DMS79 treated with DMSO at 0.1 percent for 48 hours (cell line): Measurements from ENCODE around the gene ANAPC13.

Experiments used
- DNase-seq: peaks from one replicate; lab custom pipeline; 2025; lab: John Stamatoyannopoulos, UW

The ANAPC13 gene

DNA sequence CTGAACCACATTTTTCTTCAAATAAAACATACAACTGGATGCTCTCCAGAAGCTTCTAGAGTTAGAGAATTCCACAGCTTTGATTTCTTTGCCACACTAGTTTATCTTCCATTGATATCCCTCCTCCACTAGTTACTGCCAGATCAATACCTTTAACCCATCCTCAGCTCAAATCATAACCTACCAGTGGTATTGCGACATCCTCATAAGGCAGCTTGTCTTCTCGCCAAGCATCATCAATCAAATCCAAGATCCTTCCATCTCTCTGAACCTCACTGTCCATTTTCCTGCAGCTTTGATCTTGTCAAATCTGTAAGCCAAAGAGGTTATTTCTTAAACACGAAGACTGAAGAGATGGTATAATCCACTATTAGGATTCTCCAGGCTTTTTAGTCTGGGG is 3.2 kb downstream of the ANAPC13 start:
- DNase-seq, result no peak

DNA sequence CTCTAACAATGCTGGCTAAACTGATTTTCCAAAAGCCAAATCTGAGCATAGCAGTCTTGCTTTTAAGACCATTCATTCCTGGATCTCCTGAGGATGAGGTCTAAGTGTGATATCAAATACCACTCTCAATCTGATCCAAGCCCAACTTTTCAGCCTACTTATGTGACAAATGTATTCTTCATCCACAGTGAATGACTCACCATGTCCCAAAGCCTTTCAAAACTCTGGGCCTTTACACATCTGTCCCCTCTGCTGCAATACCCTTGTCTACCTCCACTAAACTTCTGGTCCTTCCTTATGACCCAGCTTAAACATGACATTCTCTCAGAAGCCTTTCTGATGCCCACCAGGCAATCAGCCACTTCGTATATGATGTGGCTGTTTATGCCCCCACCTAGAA is 4.6 kb downstream of the ANAPC13 start:
- DNase-seq, result no peak

DNA sequence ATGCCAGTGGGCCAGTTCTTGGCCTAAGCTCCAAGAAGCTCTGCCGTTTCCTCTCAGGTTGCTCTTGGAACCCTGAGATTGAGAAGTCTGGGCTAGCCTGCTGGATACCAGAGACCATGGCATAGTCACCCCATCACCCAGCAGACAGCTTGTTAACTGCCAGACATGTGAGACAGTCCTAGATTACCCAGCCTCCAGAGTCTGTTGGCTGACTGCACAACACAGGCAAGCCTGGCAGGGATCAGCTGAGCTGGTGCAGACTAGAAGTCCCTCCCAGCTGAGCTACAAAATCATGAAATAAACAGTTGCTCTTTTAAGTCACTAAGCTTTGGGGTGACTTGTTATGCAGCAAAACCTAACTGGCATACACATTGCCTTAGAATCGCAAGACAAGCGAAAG is 5.2 kb downstream of the ANAPC13 start:
- DNase-seq, result no peak

DNA sequence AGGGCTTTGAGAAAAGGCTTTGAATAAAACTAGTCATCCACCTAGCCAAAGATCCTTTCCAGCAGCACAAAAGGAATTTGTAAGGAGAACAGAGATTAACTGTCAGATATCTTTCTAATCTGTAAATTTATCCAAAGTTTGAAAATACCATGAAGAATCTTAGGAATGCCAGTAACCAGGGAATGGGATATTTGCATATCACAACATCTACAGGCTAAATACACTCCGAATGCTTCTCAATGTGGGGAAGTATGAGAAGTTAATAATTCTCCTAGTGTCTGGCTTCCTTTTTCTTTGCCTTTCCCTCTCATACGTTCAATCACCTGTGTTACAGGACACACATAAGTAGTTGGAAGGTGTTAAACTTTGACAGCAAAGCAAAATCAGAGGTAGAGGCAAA is 7.8 kb downstream of the ANAPC13 start:
- no peak for DNase-seq

DNA sequence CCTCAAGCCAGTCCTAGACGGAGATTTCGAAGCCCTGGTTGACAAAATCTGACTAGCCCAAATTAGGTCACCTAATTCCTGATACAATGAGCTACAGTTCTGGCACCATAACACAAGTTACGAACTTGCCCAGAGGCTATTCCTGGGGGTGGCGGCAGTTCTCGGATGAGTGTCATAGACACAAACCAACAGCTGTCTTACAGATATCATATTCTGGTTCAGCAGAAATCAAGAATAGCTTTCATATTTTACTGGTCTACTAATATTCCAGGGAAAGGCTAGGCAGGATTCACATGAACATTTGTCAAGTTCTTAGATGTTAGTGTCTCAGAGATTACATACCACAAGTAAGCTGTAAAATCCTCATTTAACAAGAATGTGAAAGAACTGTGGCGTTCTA is 8.8 kb downstream of the ANAPC13 start:
- no peak for DNase-seq

DNA sequence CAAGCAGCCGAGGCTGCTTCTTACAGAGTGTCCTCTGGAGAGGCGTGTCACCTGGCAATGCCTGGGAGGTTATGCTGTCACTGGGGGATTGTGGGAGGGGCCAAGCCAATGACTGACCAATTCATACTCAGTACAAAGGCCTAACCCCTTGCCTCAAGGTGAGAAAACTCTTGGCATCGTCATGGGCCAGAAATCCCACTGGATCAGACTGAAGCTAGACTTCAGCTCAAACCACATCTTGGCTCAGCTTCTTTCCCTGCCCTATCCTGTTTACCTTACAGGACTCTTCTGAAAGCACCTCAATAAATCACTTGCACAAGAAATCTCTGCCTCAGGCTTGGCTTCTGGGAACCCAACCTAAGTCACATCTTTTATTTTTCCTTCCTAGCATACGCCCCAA is 9.5 kb downstream of the ANAPC13 start:
- no peak for DNase-seq

DNA sequence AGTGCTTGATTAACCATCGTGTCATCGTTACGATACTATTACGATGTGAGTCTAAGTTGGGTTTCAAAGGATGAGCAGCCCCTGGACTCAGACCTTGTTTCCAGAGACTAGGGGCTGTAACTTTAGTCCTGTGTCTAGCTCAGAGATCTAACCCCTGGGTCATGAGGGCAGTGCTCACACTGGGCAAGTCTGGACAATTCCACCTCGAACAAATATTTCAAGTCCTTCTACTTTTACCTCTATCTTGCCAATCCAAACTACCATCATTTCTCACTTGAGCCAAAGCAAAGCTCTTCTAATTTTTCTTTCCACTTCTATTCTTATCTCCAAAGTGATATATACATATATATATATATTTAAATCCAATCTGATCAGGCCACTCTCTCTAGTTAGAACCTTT is 10.8 kb downstream of the ANAPC13 start:
- DNase-seq, result no peak

DNA sequence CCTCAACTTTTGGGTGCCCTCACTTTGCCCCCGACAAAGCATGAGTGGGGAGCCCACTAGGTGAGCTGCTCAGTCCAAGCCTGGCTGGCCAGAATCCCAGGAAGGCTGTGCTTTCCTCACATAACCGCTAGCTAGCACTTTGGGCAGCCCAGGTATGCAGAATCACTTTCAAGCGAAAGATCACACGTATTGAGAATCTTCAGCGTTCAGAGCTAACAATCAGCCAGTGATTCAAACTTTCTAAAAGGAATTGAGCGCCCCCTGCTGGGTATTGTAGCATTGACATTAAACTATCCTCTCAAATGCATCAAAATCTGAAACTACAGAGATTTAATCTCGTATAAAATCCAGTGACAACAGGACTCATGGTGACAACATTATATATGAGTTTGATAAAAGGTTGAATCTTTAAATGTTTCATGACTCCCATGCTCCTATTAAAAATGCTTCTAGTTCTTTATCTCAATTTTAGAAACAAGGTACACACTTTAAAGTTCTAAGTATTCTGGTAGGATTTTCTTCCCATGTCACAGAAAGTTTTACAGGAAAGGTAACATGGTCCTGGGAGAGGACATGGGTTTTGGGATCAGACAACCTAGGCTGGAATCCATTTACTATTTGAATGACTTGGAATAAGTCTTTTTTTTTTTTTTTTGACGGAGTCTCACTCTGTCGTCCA is 11.8 kb downstream of the ANAPC13 start:
- peak; percentile 61 for DNase-seq

DNA sequence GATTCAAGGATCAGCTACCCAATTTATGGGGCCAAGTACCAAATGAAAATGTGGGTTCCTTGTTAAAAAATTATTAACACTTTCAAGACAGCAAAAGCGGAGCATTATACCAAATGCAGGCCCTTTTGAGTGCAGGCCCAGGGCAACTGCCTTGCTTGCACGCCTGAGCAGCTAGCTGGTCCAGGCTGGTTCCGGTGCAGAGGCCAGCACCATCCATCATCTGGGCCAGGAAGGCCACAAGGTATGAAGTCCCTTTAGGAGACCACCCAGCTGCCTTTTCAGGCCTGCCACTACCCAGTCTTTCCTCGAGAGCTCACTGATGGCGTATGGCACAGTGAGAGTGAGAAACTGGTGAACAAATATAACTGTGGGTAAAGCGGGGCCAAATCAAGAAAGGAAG is 13.0 kb downstream of the ANAPC13 start:
- no peak for DNase-seq

DNA sequence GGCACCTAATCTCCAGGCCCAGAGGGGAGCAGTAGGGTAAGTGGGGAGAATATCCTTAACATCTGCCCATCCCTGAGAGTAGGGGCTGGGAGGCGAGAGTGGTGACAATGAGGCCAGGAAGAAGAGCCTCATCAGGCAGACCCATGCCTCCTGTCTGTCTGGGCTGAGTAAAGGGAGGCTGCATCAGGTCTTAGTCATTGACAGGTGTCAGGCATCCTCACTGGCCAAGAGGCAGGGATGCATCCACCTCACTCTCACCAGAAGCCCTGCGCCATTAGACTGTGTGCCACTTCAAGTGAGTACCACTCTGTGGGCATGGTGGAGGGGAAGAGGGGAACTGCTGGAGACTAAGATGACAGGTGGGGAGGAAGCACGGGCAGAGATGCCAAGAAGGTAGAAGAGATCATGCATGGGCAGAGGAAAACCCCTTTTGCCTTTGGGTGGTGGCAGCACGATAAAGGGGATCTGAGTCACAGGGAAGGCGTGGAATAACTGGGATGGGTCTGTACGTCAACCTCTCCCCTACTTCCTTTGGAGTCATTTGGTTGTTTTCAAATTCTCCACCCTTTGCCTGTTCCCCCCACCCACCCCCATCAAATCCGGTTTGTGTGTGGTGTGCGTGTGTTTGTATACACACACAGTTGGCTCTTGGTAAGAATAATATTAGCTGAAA is 14.1 kb downstream of the ANAPC13 start:
- DNase-seq, result no peak

DNA sequence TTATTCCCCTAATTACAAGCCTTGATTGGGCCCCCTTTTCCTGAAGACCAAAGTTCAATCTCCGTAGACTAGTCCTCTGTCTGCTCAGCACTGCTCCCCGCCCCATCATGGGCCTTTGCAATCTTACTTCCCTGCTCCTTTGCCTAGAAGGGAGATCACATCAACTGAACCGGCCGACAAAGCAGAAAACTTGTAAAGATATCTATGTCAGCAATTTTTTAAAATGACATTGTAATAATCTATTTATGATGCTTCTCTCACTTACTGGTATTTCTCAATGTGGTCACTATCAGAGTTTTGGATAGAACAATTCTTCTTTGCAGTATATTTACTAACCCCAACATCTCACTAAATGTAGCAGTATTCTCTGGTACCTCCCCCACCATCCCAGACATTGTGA is 17.3 kb downstream of the ANAPC13 start:
- DNase-seq, result no peak

DNA sequence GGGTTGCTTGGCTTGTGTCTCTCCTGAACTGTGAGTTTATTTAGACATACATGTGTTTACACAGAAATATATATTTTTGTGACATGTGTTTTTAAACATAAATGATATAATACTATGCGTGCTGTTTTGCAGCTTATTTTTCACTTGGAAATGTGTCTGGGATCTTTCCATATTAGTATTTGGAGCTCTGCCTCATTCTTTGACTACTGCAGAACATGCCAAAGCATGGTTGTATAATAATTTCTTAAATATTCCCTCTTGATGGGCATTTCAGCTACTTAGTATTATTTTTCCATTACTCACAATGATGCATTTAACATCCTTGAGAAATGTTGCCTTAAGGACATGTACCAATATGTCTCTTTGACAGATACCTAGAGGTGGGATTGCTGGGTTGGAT is 19.5 kb downstream of the ANAPC13 start:
- no peak for DNase-seq

DNA sequence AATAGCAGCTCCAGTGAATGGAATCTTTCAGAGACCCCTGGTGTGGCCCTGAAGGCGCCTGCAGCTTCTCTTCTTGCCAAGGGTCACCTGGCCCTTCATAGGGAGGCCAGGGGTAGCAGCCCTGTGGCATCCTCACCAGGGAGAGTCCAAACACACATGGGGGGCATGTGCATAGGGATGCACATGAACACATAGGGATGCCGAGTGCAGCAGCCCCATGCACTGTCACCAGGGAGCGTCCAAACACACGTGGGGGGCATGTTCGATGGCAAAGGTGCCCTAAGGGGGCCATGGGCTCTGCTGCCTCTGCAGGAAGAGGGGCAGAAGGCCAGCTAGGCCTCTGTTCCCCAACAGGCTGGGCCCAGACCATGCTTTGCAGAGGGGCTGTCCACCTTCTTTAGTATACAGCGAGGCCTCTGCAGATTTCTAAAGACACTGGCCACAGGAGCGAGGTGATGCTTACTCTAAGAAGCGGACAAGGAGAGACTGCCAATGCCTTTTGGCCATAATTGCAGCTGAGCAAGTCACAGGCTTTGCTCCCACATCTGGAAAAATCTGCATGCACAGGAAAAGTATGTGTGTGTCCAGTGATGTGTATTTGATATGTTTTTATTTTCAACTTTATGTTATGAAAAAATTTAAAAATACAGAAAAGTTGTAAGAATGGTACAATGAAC is 21.0 kb downstream of the ANAPC13 start:
- no peak for DNase-seq

DNA sequence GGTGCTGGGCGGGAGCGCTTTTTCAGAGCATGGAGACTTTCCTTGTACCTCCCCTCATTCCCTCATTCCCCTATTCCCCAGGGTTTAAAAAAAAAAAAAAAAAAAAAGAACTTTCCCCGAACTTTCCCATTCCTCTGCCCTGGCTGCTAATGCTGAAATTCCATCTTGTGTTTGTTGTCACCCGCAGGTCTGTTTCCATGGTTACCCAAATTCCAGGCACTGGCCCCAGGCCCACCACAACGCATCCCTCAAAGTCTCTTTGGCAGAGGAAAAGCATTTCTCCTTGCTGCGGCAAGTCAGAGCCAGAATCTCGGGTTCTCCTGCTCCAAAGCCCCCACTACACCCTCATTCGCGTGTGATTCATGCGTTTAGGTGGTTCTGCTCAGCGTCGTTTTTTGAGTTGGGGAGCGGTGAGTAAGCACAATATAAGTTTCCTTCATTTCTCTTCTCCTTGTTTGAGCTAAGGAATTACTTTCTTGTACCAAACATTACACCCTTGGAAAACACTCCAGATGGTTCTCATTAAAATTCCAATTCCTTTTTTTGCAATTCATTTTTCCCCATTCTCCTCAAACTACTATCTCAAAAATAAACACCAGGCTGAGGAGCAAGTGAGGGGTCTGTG is 21.6 kb downstream of the ANAPC13 start:
- no peak for DNase-seq

DNA sequence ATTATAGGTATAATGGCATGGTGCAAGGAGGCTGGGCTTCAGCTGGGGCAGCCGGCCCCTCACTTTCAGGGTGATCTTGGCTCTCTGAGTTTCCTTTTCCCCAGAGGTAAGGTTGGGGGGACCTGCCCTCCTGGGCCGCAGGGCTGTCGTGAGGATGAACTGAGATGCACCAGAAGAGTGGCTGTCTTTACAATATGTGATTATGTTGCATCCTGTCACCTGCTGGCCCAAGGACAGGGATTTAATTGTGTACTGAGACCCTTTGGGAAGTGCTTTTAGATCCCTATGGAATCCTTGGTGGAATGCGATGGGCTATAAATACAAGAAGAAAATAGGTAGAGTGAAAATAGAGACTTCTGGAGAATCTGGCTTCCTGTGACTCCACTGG is 22.1 kb downstream of the ANAPC13 start:
- no peak for DNase-seq

DNA sequence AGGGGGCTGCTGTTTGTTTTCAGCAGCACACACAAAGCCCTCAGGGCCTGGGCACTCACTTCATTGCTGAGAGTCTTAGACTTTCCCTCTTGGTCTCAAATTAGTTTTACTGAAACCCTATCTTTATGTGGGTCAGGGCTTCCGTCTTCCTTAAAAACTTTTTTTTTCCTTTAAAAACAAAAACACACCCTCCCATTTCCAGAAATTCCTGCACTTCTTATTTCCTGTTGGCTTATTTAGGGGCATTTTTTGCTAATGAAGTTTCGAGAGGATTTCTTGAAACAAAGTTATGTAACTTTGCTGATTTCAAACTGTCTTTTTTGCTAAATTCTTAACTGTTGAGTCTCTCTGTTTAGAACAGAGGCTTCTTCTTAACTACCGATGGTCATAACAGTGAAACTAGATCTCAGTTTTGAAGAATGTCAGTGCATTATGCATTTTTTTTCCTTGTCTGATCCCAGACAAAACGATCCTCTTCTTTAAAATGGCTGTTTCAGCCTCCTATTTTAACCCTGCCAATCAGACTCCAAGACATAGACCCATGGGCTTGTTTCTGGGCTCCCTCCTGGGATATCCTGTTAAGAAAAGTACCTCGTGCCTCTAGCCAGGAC is 23.3 kb downstream of the ANAPC13 start:
- DNase-seq, result no peak

DNA sequence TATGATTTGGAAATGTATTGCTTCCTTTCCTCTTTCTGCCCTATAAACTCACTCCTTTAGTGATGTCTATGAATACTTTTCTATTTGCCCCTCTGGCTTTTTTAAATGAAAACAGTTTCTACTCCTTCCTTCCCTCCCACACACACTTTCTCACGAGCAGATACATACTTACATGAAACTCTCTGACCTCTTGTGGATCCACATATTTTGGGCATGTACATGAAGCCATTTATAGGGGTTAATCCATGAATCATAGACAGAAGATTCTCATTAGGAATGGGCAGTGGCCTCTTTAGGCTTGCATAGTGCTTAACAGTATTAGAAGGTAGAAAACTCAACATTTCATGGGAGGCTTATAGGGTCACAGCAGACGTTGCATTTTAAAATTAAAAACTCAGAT is 24.8 kb downstream of the ANAPC13 start:
- DNase-seq, result no peak

DNA sequence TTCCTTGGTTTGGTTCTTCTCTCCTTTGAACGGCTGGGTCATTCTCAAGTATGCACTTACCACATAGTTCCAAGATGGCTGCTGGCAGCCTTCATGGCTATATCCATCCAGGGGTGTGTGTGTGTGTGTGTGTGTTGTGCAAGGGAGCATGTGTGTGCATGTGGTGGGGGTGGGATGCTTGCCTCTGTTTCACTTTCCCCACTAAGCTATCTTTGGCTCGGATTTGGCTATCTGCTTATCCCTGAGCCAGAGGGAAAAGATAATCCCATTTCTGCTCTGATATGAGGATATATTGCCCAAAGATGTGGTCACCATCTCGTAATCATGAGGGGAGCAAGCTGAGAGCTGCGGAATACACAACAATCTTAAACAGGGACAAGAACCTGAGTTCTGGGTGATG is 26.2 kb downstream of the ANAPC13 start:
- DNase-seq, result no peak

DNA sequence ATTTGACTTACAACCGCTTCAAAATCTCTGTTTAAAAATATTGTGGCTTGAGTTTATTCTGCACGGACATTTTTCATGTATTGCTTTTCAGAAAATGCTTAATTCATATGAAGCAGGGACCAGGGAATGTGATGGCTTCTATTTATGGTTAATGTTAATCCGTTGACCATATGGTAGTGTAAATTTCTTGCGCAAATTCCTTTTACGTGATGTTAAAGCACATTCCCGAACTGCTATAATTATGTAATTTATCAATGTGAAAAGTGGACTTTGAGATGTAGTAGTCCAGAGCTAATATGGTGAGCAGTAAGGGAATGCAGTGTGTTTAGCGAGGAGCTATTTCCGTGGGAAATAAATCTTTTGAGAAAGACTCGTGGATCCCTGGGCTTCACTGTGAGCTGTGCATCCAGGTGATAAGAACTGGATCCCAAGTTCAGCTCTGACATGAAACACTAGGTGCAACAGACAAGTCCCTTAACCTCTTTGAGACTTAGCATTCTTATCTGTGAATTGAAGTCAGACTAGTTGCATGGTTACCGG is 27.3 kb downstream of the ANAPC13 start:
- no peak for DNase-seq

DNA sequence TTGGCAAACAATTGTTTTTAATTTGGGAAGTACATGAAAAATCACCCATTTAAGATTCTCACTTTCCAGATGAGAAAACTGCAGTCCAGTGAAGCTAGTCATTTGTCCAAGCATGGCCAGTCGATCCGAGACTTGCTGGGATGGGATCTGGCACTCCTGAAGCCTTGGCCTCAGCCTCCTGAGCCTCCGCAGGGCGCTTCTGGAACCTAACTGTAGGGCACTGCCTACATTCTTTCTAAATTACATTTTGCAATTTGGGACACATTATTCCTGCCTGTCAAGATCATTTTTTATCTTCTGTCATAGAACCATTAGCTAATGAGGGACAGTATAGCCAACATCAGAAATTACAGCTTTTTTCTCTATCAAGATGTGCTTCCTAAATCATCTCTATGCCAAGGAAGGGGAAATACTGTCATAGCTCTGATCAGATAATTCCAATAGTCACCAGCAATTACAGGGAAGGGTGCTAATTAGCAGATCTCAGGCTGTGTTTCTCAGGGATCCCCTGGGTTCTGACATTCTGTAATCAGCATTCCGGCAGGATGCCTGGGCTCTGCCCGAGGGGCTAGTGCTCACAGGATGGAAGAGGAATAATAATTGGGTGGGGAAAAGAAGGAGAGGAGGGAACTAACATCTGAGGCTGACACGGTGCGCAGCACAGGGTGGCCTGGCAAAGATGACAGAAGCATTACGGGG is 28.3 kb downstream of the ANAPC13 start:
- no peak for DNase-seq

DNA sequence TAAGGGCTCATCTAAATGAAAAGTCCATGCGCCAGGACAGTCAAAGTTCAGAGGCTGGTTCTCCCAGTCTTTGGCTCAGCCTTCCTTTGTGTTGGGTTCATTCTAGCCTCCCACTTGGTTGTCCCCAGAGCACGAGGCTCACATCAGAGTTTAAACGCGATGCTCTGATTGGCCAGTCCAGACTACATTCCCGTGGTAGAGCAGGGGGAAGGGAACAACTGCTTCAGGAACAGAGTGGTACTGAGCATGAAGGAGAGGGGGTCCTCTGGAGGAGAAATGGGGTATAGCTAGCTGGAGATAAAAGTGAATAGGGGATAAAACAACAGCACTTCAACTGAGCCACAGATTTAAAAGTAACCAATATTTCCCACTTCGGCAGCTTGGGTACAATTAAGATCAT is 32.2 kb downstream of the ANAPC13 start:
- no peak for DNase-seq

DNA sequence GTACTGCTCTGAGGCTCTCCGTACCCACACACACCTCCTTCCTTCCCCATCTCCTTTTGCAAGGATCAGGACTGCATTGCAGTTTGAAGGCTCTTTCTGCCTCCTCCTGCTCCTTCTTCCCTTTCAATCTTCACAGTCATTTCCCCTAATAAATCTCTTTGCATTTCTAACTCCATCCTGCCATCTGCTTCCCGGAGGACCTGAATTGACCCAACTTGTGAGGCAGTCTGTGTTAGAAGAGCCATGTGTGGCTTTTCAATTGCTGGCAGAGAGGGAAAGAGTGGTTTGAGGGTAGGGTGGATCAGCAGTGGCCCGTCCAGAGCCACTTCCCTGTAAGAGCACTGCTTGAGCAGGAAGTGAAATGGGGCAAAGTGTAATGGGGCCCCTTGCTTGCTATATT is 35.8 kb downstream of the ANAPC13 start:
- no peak for DNase-seq
